NCI-H460 (cell line): ENCODE measurements around the gene AREL1. TPM values are rescaled to one million over a fixed set of nuclear protein-coding genes. Genes with fewer than 3 reads are reported as not detected.

Source experiments
- DNase-seq: peaks from one replicate; pipeline ENCODE4 v3.0.0-alpha.2; 2016; ENCODE audit warnings: low read depth; ENCODE audit errors: extremely low read depth
- small RNA-seq, 2 experiments: library from RNA; depleted of rRNA; stranded (forward); fragments of <200 nt; gene quantifications; one replicate each; pipeline ENCODE3, GENCODE V24; 2014
- total RNA-seq: library from RNA; depleted of rRNA; stranded (reverse); fragments of >200 nt; shearing (Covaris generic); gene quantifications from 2 replicates; pipeline ENCODE4 v1.2.3, GENCODE V29; 2014; rRNA removed

AREL1 gene
- total RNA-seq, 1 experiment from 2014 or later = 31.2 TPM

DNA sequence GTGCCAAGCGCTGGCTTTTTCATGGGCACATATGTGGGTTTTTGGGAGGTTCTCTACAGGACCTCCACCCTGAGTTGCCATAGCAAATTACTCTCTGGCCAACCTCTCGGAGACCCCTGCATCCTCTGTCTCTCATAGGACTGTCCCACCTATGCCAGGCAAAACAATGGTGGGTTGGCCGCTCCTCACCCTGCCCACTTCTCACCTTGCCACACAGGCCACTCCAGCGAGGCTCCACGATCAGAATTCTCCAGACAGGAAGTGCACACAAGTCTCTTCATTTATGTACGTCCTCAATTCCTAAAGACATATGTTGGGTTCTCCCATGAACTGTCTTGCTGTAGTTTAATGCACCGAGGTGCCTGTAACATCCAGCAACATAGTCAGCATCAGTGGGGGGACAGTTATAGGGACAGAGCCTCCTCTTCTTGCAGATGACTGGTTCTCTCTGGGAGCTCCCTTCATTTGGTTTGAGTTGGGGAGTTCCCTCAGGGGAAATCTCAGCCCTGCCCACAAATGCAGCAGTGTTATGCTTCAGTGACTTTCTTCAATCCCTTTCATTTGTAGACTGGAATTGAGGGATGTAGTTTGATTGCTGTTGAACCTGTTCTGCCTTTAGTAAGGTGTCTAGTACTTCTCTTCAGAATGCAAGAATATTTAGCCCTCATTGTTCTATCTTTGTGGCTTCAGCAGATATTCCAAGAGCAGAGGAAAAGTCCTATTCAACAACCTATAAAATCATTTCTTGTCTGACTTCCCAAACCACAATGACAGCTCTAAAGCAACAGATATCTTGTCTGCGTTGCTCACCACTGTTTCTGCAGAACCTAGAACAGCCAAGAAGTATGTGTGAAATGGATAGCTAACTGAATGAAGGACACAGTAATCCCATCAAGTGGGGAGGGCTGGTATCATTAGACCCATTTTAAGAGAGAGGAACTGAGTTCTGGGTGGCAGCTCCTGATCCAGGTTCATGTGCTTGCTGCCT, 98.1 kb downstream of the AREL1 start:
- no peak for DNase-seq

DNA sequence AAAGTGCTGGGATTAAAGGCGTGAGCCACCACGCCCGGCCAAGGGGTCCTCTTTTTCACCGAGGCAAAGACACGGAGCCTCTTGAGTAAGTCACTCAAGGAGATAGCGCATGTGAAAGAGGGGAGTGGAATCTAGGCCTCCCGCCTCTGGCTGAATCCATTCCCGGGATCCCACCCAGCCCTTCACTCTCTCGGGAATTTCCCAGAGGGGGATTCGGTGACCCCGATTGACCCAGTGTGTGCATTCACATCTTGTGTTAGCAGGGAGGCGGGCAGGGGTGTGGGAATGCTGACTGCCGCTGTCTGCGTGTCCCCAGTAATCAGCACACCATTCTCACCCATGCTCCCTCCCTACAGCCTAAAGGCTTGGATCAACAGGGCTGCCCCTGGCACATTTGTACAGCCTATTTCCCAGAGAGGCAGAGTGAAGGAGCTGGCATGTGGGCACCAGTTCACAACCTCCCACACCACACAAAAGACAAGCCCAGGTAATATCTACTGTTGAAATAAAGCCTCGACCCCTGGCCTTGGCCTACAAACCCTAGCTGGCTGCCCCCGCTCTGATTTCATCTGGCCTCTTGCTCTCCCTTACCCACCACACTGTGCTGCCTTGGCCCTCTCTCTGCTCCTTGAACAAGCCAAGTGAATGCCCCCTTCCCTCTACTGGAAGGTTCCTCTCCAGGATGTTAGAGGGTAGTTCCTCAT, 99.5 kb downstream of the AREL1 start:
- no peak for DNase-seq

DNA sequence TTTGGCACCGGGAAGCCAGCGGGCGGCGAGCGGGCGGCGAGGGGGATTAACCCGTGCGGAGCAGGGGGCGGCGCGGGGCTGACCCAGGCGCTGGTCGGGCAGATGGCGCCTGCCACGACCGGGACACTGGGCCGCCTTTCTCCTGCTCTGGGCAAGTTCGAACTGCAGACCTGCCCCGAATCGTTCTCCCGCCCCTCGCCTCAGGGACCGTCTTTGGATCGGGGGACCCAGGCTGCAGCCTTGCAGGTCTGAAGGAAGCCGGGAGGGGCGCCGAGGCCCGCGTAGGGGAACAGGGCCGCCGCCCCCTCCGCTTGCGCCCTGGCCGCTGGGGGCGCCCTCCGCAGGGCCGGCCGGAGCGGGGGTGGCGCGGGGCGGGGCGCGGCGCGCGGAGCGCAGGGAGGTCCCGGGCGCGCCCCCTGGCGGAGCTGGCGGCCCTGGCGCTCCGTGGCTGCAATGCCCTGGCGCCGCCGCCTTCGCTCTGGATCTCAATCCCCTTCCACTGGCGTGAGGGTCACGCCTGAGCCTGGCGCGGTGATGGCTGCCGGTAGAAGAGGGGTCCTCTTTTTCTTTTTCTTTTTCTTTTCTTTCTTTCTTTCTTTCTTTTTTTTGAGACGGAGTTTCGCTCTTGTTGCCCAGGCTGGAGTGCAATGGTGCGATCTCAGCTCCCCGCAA, 100.4 kb downstream of the AREL1 start:
- DNase-seq = peak; percentile 70

DNA sequence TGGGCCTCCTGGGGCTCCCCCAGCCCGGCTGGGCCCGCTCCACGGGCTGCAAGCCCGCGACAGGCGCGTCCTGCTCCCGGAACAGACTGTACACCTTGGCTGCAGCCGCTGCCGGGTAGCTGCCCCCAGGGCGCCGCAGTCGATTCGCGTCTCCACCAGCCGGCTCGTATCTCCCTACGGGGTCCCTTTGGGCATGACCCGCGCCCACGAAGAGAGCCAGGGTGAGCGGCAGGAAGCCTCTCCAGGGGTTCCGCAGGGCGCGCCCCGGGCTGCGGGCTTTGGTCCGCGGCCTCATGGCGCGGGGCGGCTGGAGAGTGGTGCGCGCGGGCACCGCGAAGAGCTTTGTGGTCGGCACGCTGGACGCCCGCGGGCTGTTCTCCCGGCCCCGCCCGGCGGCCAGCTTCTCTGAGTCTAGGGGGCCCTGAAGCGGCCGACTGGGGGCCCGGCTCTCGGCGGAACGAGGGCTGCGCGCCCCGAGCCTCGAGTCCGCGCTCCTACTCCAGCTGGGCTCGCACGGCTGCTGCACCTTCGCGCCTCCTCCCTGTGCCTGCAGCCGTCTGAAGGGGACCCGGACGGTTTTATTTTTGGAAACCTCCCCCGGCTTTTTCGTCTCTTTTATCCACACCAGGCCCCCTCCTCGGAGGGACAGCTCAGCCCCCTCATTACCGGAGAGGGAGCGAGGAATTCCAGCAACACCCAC, 101.1 kb downstream of the AREL1 start, which contains the start of gene LTBP2:
Gene LTBP2, minus strand, starts transcription at position 588 of the 700 bp plus-strand sequence. Its CDS starts 293 bp downstream, at position 295.
- no peak for DNase-seq

Small RNA genes within 50 kb of the gene (small RNA-seq; reads per million reads assigned to genes)
- 0 to 0.02 reads per million in 2 experiments for gene RF00409

Other genes with a start within 250 kb of the AREL1 start
- gene NPC2, start 219.8 kb downstream of the AREL1 start, total RNA-seq = 59.3 and 74.8 TPM in 2 replicates
- gene ISCA2, start 219.3 kb downstream of the AREL1 start, total RNA-seq = 18.4 and 24.3 TPM in 2 replicates
- 0.43 and 0.79 TPM in 2 replicates for gene LTBP2, start 100.8 kb downstream of the AREL1 start, total RNA-seq
- gene FCF1, start 64 bp upstream of the AREL1 start, total RNA-seq = 51.0 and 59.5 TPM in 2 replicates
- 23.6 and 24.7 TPM in 2 replicates for gene YLPM1, start 50.2 kb upstream of the AREL1 start, total RNA-seq
- not detected in 2 replicates for gene PROX2, start 163.1 kb upstream of the AREL1 start, total RNA-seq
- 55.5 and 63.0 TPM in 2 replicates for gene DLST, start 168.8 kb upstream of the AREL1 start, total RNA-seq
- 5.6 and 6.1 TPM in 2 replicates for gene RPS6KL1, start 210.2 kb upstream of the AREL1 start, total RNA-seq
- 0.37 and 0.92 TPM in 2 replicates for gene PGF, start 242.5 kb upstream of the AREL1 start, total RNA-seq